ENCODE results near the gene MS4A6E. TPM values are rescaled to one million over a fixed set of nuclear protein-coding genes. Genes with fewer than 3 reads are reported as not detected.
"Not testable (repeated sequence)": the region's sequence is repeated elsewhere in the genome, so short reads cannot be mapped to it uniquely, and the experiment has no call there.

Gene MS4A6E
- total RNA-seq, 4 donors from 2014 or later, result not detected

DNA sequence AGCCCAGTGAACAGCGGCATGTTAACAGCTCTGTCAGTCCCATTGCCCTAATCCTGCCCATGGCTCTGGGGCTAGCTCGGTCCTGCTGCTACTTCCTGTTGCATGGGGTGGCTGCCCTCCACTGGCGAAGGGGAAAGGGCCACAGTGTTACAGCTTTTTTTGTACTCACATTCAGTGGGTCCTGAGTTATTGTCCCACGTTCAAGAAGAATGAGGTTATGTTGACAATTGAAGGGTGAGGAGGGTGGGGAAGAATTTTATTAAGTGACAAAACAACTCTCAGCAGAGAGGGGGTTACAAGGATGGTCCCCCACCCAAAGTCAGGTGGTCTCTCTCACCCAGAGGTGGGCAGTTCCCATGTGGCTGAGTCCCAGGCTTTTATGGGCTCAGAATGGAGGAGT is 33.6 kb downstream of the MS4A6E start:
- Histone ChIP-seq H3K36me3 (no peaks in the 10 kb centered on the region), H3K4me3 (no peak overlapping the region), H3K27ac (no peak overlapping the region), H3K4me1 (no peaks in the 10 kb centered on the region), H3K27me3 (no peaks in the 10 kb centered on the region), H3K9me3 (peaks cover 6% of the 10 kb centered on the region)
- 83% methylated on average over 4 of the region's 4 CpGs for WGBS
- DNase-seq (ENCODE audit: low spot score in 2 of 2), result no peak
- TF ChIP-seq, protein P1, sequence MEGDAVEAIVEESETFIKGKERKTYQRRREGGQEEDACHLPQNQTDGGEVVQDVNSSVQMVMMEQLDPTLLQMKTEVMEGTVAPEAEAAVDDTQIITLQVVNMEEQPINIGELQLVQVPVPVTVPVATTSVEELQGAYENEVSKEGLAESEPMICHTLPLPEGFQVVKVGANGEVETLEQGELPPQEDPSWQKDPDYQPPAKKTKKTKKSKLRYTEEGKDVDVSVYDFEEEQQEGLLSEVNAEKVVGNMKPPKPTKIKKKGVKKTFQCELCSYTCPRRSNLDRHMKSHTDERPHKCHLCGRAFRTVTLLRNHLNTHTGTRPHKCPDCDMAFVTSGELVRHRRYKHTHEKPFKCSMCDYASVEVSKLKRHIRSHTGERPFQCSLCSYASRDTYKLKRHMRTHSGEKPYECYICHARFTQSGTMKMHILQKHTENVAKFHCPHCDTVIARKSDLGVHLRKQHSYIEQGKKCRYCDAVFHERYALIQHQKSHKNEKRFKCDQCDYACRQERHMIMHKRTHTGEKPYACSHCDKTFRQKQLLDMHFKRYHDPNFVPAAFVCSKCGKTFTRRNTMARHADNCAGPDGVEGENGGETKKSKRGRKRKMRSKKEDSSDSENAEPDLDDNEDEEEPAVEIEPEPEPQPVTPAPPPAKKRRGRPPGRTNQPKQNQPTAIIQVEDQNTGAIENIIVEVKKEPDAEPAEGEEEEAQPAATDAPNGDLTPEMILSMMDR (IDR thresholded peaks at IDR 0.05), result no peak
- TF ChIP-seq POLR2A (IDR thresholded peaks at IDR 0.05) (no peak), EP300 (IDR thresholded peaks at IDR 0.05) (no peak), POLR2AphosphoS5 (IDR thresholded peaks at IDR 0.05) (no peak)

DNA sequence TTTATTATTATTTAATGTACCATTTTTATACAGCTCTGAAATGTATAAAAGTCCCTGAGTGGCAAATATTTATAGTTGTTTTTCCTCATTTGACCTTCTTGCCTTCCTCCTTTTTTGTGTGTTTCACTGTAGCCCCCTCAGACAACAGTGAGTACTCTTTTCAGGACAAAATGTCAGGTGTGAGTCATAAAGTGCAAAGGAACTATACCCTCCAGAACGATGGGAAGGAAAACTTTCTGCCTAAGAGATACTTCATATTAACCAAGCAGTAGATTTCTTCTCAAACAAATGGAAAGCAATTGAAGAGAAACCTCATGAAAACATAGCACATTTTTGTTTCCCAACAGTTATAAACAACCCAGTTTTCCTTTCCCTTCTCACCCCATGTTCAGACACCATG is 35.2 kb downstream of the MS4A6E start:
- TF ChIP-seq POLR2A (IDR thresholded peaks at IDR 0.05) (no peak), POLR2AphosphoS5 (IDR thresholded peaks at IDR 0.05) (no peak), EP300 (IDR thresholded peaks at IDR 0.05) (no peak)
- TF ChIP-seq, protein P1 (IDR thresholded peaks at IDR 0.05), result no peak
- no peak overlapping the region for H3K4me3 ChIP-seq
- no peaks in the 10 kb centered on the region for H3K27me3 ChIP-seq
- 45% methylated on average over 1 of the region's 1 CpG for WGBS
- no peaks in the 10 kb centered on the region for H3K4me1 ChIP-seq
- peaks cover 6% of the 10 kb centered on the region for H3K9me3 ChIP-seq
- DNase-seq (ENCODE audit: low spot score in 2 of 2), result no peak
- H3K36me3 ChIP-seq, result no peaks in the 10 kb centered on the region
- no peak overlapping the region for H3K27ac ChIP-seq

DNA sequence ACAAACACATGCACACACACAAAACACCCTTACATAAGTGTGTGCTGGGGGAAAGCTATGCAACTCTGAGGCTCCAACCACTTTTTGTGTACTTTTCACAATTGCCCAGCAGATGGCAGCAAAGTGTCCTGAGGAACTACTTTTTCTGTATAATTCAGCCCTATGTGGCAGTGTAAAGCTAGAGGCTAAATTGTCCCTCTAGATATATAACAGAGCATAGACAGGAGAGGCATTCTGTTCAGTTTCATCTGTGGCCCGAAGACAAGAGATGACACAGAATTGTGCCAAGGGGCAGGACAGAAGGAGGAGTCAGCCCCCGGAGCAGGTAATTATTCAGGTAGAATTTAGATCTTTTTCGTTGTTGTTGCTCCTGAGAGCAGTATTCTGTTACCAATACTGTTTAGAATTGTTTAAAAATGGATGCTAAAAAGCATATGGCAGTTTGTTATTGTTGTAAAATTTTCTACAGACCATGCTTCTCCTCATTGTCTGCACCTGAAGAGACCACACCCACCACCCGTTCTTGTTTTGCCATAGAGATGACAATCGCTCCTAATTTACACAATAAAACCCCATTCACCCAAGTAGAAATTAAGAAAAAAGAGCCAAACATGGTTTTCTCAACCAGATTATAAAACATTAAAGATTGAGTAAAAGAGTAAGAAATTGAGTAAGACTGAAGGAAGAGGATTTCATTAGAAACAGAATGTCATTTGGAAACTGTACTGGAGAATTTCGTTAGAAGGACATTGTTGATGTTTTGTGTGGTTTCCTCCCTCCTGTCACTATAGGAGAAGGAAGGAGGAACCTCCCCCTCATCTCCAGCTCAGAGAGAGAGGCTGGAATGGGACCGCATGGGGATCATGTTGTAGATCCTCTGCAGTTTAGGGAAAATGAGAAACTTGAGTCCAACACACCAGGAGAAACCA is 36.8 kb downstream of the MS4A6E start:
- WGBS, result 48% methylated on average over 7 of the region's 7 CpGs
- H3K36me3 ChIP-seq, result no peaks in the 10 kb centered on the region
- H3K27me3 ChIP-seq, result no peaks in the 10 kb centered on the region
- no peak for TF ChIP-seq EP300 (IDR thresholded peaks at IDR 0.05)
- TF ChIP-seq, protein P1 (IDR thresholded peaks at IDR 0.05), result peak; percentile 18 to 52
- no peak overlapping the region for H3K27ac ChIP-seq
- H3K4me1 ChIP-seq, result no peaks in the 10 kb centered on the region
- DNase-seq (ENCODE audit: low spot score in 2 of 2), result no peak
- no peak overlapping the region for H3K4me3 ChIP-seq
- peaks cover 6% of the 10 kb centered on the region for H3K9me3 ChIP-seq

DNA sequence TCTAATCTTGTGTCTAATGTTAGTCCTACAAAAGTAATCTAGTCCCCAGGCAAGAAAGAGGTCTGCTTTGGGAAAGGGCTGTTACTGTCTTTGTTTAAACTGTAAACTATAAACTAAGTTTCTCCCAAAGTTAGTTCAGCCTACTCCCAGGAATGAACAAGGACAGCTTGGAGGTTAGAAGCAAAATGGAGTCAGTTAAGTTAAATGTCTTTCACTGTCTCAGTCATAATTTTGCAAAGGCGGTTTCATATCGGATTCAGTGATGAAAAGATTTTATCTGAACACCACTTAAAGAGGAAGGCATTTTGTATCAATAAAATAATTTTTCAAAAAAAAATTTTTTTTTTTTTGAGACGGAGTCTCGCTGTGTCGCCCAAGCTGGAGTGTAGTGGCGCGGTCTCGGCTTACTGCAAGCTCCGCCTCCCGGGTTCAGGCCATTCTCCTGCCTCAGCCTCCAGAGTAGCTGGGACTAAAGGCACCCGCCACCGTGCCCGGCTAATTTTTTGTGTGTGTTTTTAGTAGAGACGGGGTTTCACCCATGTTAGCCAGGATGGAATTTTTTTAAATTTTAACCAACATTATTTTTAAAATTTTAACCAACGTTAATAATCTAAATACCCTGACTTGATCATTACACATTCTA is 39.3 kb downstream of the MS4A6E start:
- not testable (repeated sequence) for H3K27me3 ChIP-seq; DNase-seq (ENCODE audit: low spot score in 2 of 2); H3K36me3 ChIP-seq; H3K9me3 ChIP-seq; H3K4me1 ChIP-seq; H3K4me3 ChIP-seq; H3K27ac ChIP-seq
- 86% methylated on average over 15 of the region's 15 CpGs for WGBS

DNA sequence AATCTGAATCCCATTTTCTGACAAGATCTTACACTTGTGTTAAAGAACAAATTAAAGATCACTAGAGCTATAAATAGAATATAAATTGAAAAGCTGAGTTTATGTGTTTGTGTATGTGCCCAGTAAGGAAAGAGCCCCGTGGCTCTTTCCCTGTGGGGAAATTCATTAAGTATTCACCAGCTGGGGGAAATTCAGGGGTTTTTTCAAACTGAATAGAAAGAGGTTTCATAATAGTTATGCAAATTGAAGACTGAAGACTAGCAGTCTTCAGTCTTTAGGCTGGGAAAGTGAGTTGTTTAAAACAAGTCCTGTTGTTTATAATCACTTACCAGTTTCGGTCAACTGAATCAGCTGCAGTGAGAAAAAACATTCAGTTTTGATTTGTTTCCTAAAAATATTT is 40.0 kb downstream of the MS4A6E start:
- TF ChIP-seq, protein P1 (IDR thresholded peaks at IDR 0.05), result no peak

More for the DNA sequence above, 40.0 kb downstream of the MS4A6E start:
- 52% methylated on average over 2 of the region's 2 CpGs for WGBS
- no peak for DNase-seq (ENCODE audit: low spot score in 2 of 2)
- Histone ChIP-seq H3K4me1 (no peaks in the 10 kb centered on the region), H3K27ac (no peak overlapping the region), H3K27me3 (no peaks in the 10 kb centered on the region), H3K4me3 (no peak overlapping the region), H3K36me3 (no peaks in the 10 kb centered on the region), H3K9me3 (no peaks in the 10 kb centered on the region)

All from suprapubic skin (tissue), 4 donors.